ENCODE measurements around the gene TTI1.

DNA sequence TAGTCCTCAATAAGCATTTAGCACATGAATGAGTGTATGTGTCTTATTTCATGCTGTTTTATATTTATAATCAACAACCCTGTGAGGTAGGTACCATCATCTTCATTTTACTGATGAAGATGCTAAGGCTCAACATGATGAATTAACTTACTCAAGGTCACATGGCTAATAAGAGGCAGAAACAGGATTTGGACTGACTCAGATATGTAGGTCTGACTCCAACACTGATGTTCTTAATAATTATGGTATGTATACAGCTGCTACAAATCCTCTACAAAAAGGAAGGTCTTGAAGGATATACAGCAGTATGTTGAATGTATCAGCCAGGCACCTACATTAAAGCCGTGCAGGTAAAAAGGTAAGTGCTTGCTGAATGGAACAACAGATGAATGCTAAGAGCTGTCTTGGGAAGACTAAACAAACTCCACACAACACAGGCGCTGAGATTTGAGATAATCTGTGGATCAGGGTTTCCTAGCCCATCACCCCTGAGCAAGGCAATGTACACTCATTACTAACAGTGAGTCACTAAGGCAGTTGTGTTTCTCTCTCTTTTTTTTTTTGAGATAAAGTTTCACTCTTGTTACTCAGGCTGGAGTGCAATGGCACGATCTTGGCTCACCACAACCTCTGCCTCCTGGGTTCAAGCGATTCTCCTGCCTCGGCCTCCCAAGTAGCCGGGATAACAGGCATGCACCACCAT is 31.9 kb downstream of the TTI1 start:
- TF ChIP-seq, protein P1, sequence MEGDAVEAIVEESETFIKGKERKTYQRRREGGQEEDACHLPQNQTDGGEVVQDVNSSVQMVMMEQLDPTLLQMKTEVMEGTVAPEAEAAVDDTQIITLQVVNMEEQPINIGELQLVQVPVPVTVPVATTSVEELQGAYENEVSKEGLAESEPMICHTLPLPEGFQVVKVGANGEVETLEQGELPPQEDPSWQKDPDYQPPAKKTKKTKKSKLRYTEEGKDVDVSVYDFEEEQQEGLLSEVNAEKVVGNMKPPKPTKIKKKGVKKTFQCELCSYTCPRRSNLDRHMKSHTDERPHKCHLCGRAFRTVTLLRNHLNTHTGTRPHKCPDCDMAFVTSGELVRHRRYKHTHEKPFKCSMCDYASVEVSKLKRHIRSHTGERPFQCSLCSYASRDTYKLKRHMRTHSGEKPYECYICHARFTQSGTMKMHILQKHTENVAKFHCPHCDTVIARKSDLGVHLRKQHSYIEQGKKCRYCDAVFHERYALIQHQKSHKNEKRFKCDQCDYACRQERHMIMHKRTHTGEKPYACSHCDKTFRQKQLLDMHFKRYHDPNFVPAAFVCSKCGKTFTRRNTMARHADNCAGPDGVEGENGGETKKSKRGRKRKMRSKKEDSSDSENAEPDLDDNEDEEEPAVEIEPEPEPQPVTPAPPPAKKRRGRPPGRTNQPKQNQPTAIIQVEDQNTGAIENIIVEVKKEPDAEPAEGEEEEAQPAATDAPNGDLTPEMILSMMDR (IDR thresholded peaks at IDR 0.05; ENCODE audit: low read length), result no peak
- no peak for TF ChIP-seq EZH2 (IDR thresholded peaks at IDR 0.05; ENCODE audit: borderline replicate concordance, low read length)
